Fibroblast of skin of scalp (primary cell): ENCODE data around the gene MAP2K2.

Experiments
- DNase-seq: peaks from one replicate; pipeline ENCODE4 v3.0.0-alpha.2; 2013

Gene MAP2K2

GRCh38 chr19:4099041-4099764, 24.7 kb downstream of the MAP2K2 start:
- no peak for DNase-seq

GRCh38 chr19:4098493-4098892, 25.4 kb downstream of the MAP2K2 start:
- DNase-seq = no peak

- no peak for DNase-seq
Measured at GRCh38 chr19:4097501-4097900, 26.4 kb downstream of the MAP2K2 start.

GRCh38 chr19:4096049-4096892, 27.7 kb downstream of the MAP2K2 start:
- DNase-seq = no peak

GRCh38 chr19:4095488-4095844, 28.5 kb downstream of the MAP2K2 start:
- no peak for DNase-seq

- no peak for DNase-seq
Measured at GRCh38 chr19:4094761-4095487, 29.0 kb downstream of the MAP2K2 start.

GRCh38 chr19:4094291-4094690, 29.6 kb downstream of the MAP2K2 start:
- no peak for DNase-seq

GRCh38 chr19:4093643-4094175, 30.2 kb downstream of the MAP2K2 start:
- DNase-seq = no peak

- DNase-seq = no peak
Measured at GRCh38 chr19:4090356-4091220, 33.3 kb downstream of the MAP2K2 start.

- no peak for DNase-seq
Measured at GRCh38 chr19:4089946-4090345, 34.0 kb downstream of the MAP2K2 start.

GRCh38 chr19:4089400-4089908, 34.5 kb downstream of the MAP2K2 start:
- DNase-seq = no peak

GRCh38 chr19:4088975-4089374, 34.9 kb downstream of the MAP2K2 start:
- no peak for DNase-seq

- no peak for DNase-seq
Measured at GRCh38 chr19:4087787-4088679, 35.9 kb downstream of the MAP2K2 start.

- no peak for DNase-seq
Measured at GRCh38 chr19:4086411-4086867, 37.5 kb downstream of the MAP2K2 start.

GRCh38 chr19:4084547-4084877, 39.4 kb downstream of the MAP2K2 start:
- DNase-seq = no peak

- no peak for DNase-seq
Measured at GRCh38 chr19:4083677-4084546, 40.0 kb downstream of the MAP2K2 start.

- no peak for DNase-seq
Measured at GRCh38 chr19:4082172-4082571, 41.8 kb downstream of the MAP2K2 start.

- peak; percentile 22 for DNase-seq
Measured at GRCh38 chr19:4081441-4082129, 42.3 kb downstream of the MAP2K2 start.

- no peak for DNase-seq
Measured at GRCh38 chr19:4080473-4080872, 43.4 kb downstream of the MAP2K2 start.
